B cell (primary cell): ENCODE results near the gene PSMG2. TPM values are rescaled to one million over a fixed set of nuclear protein-coding genes. Genes with fewer than 3 reads are reported as not detected.

ENCODE experiments used
- ATAC-seq: fragments of 200-7000 bp; cut with Tn5 transposase; one replicate; pipeline ENCODE4 v1.10.0; 2021; ENCODE audit warnings: low read depth, mild to moderate bottlenecking, moderate number of reproducible peaks, moderate library complexity
- CTCF ChIA-PET: fragments of 350-600 bp; sonication (Branson Sonifier 250); formaldehyde crosslinking; loops from one replicate; lab custom pipeline; 2021; ENCODE audit warnings: antibody characterized with exemption, inconsistent platforms; lab: Charles Lee
- POLR2A ChIA-PET: fragments of 350-600 bp; sonication (Branson Sonifier 250); formaldehyde crosslinking; loops from one replicate; lab custom pipeline; 2021; ENCODE audit warnings: antibody characterized with exemption; lab: Charles Lee
- DNase-seq: peaks from one replicate; pipeline ENCODE4 v3.0.0; 2013
- H2AFZ ChIP-seq: 2 replicates; pipeline ENCODE4 v1.6.1; 2012; ENCODE audit warnings: mild to moderate bottlenecking, low read depth, low read length; ENCODE audit not compliant: insufficient read depth, poor library complexity, severe bottlenecking
- H3K27ac ChIP-seq, 2 donors: 1 replicate in 1 of 2; 2 replicates in 1 of 2; pipeline ENCODE4 v1.5.1; 2012 to 2013; ENCODE audit warnings: low read length in 2 of 2, mild to moderate bottlenecking in 2 of 2, moderate library complexity in 1 of 2
- H3K27me3 ChIP-seq, 4 experiments: fragments of 200-600 bp in 1 of 4; sonication (generic) in 1 of 4; replicated peaks in 1 of 4; 1 replicate in 2 of 4; 2 replicates in 2 of 4; pipeline versions ENCODE4 v1.6.1 to v1.7.0; 2013 to 2016; ENCODE audit warnings: low read length in 3 of 4, mild to moderate bottlenecking in 2 of 4, mixed read lengths in 1 of 4, moderate library complexity in 1 of 4; ENCODE audit not compliant: insufficient read depth in 4 of 4, control insufficient read depth in 3 of 4; ENCODE audit errors: control extremely low read depth in 1 of 4
- H3K36me3 ChIP-seq, 2 experiments: replicated peaks in 1 of 2; 1 replicate in 1 of 2; 2 replicates in 1 of 2; pipeline versions ENCODE4 v1.6.1 to v1.7.1; 2013; ENCODE audit warnings: low read length in 1 of 2; ENCODE audit not compliant: insufficient read depth in 2 of 2, control insufficient read depth in 1 of 2; ENCODE audit errors: control extremely low read depth in 1 of 2, extremely low read depth in 1 of 2
- H3K4me1 ChIP-seq, 2 donors: fragments of 200-600 bp in 1 of 2; sonication (generic) in 1 of 2; 1 replicate in 1 of 2; 2 replicates in 1 of 2; pipeline versions ENCODE4 v1.5.1 to v1.6.1; 2013 to 2017; ENCODE audit warnings: low read length in 2 of 2; ENCODE audit not compliant: control insufficient read depth in 2 of 2, insufficient read depth in 2 of 2
- H3K4me2 ChIP-seq: replicated peaks from 2 replicates; pipeline ENCODE3; 2012; ENCODE audit warnings: mild to moderate bottlenecking, low read depth, low read length; ENCODE audit not compliant: poor library complexity, severe bottlenecking
- H3K4me3 ChIP-seq, 5 experiments: fragments of 200-600 bp in 1 of 5; sonication (generic) in 1 of 5; 1 replicate in 3 of 5; 2 replicates in 2 of 5; pipeline versions ENCODE4 v1.5.1 to v1.7.0; 2011 to 2016; ENCODE audit warnings: low read length in 4 of 5, mild to moderate bottlenecking in 4 of 5, low read depth in 2 of 5, control low read depth in 1 of 5, moderate library complexity in 1 of 5; ENCODE audit not compliant: insufficient read depth in 1 of 5; ENCODE audit errors: control extremely low read depth in 1 of 5, extremely low read depth in 1 of 5
- H3K79me2 ChIP-seq: fragments of 200-600 bp; sonication (generic); one replicate; pipeline ENCODE4 v1.6.0; 2016; ENCODE audit warnings: low read length; ENCODE audit not compliant: control insufficient read depth, insufficient read depth
- H3K9ac ChIP-seq: fragments of 200-600 bp; sonication (generic); 2 replicates; pipeline ENCODE4 v1.6.1; 2017; ENCODE audit warnings: mild to moderate bottlenecking, low read length, moderate library complexity
- H3K9me3 ChIP-seq, 3 donors: one replicate each; pipeline versions ENCODE4 v1.6.1 to v1.7.1; 2013; ENCODE audit warnings: low read length in 2 of 3; ENCODE audit not compliant: control insufficient read depth in 2 of 3, insufficient read depth in 1 of 3; ENCODE audit errors: control extremely low read depth in 1 of 3
- H4K20me1 ChIP-seq: 2 replicates; pipeline ENCODE4 v1.6.0; 2012; ENCODE audit warnings: mild to moderate bottlenecking, low read length; ENCODE audit not compliant: insufficient read depth, control insufficient read depth, poor library complexity, severe bottlenecking
- H3K27ac Mint-ChIP-seq: one replicate; pipeline ENCODE4 v1.8.0; 2021; ENCODE audit warnings: mixed read lengths
- H3K27me3 Mint-ChIP-seq: one replicate; pipeline ENCODE4 v1.8.0; 2021; ENCODE audit warnings: mixed read lengths
- H3K4me1 Mint-ChIP-seq: one replicate; pipeline ENCODE4 v1.8.0; 2021; ENCODE audit warnings: mixed read lengths
- H3K4me3 Mint-ChIP-seq: one replicate; pipeline ENCODE4 v1.8.0; 2021; ENCODE audit warnings: mixed read lengths
- H3K9me3 Mint-ChIP-seq: one replicate; pipeline ENCODE4 v1.8.0; 2022; ENCODE audit warnings: mixed read lengths; ENCODE audit not compliant: insufficient read depth
- CTCF ChIP-seq: fragments of 200-600 bp; IDR thresholded peaks from one replicate; pipeline ENCODE4 v1.8.0; 2022; ENCODE audit warnings: antibody characterized with exemption, mild to moderate bottlenecking
- EZH2 ChIP-seq: IDR thresholded peaks from 2 replicates; pipeline ENCODE4 v1.6.1; 2012; ENCODE audit warnings: borderline replicate concordance, low read depth, mild to moderate bottlenecking, moderate library complexity, low read length; ENCODE audit not compliant: insufficient read depth, poor library complexity, severe bottlenecking
- WGBS: methylation state at CpG from one replicate; pipeline ENCODE4 v1.1.5; 2013; ENCODE audit warnings: missing lambda C conversion rate; ENCODE audit not compliant: insufficient coverage; 5-methylcytosine and 5-hydroxymethylcytosine counted together
- intact Hi-C: fragments of 100-400 bp; cut with micrococcal nuclease; formaldehyde crosslinking; loops from one replicate; pipeline ENCODE4 v1.10.0; 2022
- polyA plus RNA-seq: library from polyadenylated mRNA; depleted of rRNA; stranded (reverse); fragments of >200 nt; gene quantifications from 2 replicates; pipeline ENCODE4 v1.2.3, GENCODE V29; 2012
- total RNA-seq, 2 donors: library from RNA; stranded (reverse); fragments of 120-200 nt in 1 of 2; gene quantifications; 1 replicate in 1 of 2; 2 replicates in 1 of 2; pipeline versions ENCODE4 v1.2.3 to v1.2.4, GENCODE V29; 2013 to 2022

Gene PSMG2
- total and polyA plus RNA-seq, 2 donors (not counting 1 experiment from before 2014, with no cell fraction given) = 31.8 to 64.1 TPM

- H2AFZ ChIP-seq = no peak overlapping the region
- POLR2A ChIA-PET = no interaction called here
- H3K27ac ChIP-seq = no peak overlapping the region
- intact Hi-C loops = no loop called here
- H3K27me3 ChIP-seq = no peaks in the 10 kb centered on the region
- CTCF ChIA-PET = interaction anchor here (3.1 to 7.0 kb wide), 3 partner anchors 15 to 193 kb away, joined by 9 to 94 read pairs (median 69); no protein-coding TSS in a partner anchor
- no peaks in the 10 kb centered on the region for H3K36me3 ChIP-seq
- Mint-ChIP-seq H3K27me3 (no peaks in the 10 kb centered on the region), H3K9me3 (no peaks in the 10 kb centered on the region), H3K27ac (no peak overlapping the region), H3K4me1 (no peaks in the 10 kb centered on the region), H3K4me3 (no peak overlapping the region)
- H3K9me3 ChIP-seq = no peaks in the 10 kb centered on the region
- DNase-seq (no peak), ATAC-seq (no peak)
- H3K79me2 ChIP-seq = no peaks in the 10 kb centered on the region
- H3K4me3 ChIP-seq = no peak overlapping the region
- no peaks in the 10 kb centered on the region for H4K20me1 ChIP-seq
- H3K4me1 ChIP-seq = no peaks in the 10 kb centered on the region
- TF ChIP-seq CTCF = no peak
- no peak for TF ChIP-seq EZH2
- no peak overlapping the region for H3K4me2 ChIP-seq
- 86% methylated on average over 1 of the region's 5 CpGs for WGBS
- H3K9ac ChIP-seq = no peak overlapping the region
Measured at GRCh38 chr18:12742453-12742852, 39.6 kb downstream of the PSMG2 start.

GRCh38 chr18:12744103-12744502 lies 41.3 kb downstream of the PSMG2 start:
- POLR2A ChIA-PET = no interaction called here
- intact Hi-C loops = loop anchor here (1.0 to 2.0 kb wide), 3 partner anchors 17 to 190 kb away; no protein-coding TSS in a partner anchor

More at GRCh38 chr18:12744103-12744502, 41.3 kb downstream of the PSMG2 start:
- no peak overlapping the region for H2AFZ ChIP-seq
- Mint-ChIP-seq H3K27me3 (peaks cover 8% of the 10 kb centered on the region), H3K4me3 (no peak overlapping the region), H3K27ac (no peak overlapping the region), H3K9me3 (no peaks in the 10 kb centered on the region), H3K4me1 (peaks cover 2% of the 10 kb centered on the region)
- H3K9ac ChIP-seq = no peak overlapping the region
- TF ChIP-seq CTCF = peak; percentile 75
- no peak for TF ChIP-seq EZH2
- no peaks in the 10 kb centered on the region for H3K79me2 ChIP-seq
- no peaks in the 10 kb centered on the region for H3K36me3 ChIP-seq
- no peak overlapping the region for H3K27ac ChIP-seq
- ATAC-seq (peak; percentile 57), DNase-seq (peak; percentile 59)
- no peak overlapping the region for H3K4me2 ChIP-seq
- no CpG with 5 or more reads among the region's 2 CpGs for WGBS
- no peaks in the 10 kb centered on the region for H4K20me1 ChIP-seq
- H3K4me3 ChIP-seq = no peak overlapping the region
- CTCF ChIA-PET = interaction anchor here (0.8 to 7.0 kb wide), 15 partner anchors 10 to 425 kb away, joined by 3 to 94 read pairs (median 6); no protein-coding TSS in a partner anchor
- H3K9me3 ChIP-seq = no peaks in the 10 kb centered on the region
- H3K27me3 ChIP-seq = peaks cover 0 to 5% (median 0%) of the 10 kb centered on the region in 4 experiments
- peaks cover 0 to 2% of the 10 kb centered on the region in 2 donors for H3K4me1 ChIP-seq
